Measurements from ENCODE around the gene SERBP1.
"Not testable (repeated sequence)": the region's sequence is repeated elsewhere in the genome, so short reads cannot be mapped to it uniquely, and the experiment has no call there.

Gene SERBP1

GRCh38 chr1:67451356-67451755 lies 21.2 kb upstream of the SERBP1 start:
- TF ChIP-seq, protein P1, sequence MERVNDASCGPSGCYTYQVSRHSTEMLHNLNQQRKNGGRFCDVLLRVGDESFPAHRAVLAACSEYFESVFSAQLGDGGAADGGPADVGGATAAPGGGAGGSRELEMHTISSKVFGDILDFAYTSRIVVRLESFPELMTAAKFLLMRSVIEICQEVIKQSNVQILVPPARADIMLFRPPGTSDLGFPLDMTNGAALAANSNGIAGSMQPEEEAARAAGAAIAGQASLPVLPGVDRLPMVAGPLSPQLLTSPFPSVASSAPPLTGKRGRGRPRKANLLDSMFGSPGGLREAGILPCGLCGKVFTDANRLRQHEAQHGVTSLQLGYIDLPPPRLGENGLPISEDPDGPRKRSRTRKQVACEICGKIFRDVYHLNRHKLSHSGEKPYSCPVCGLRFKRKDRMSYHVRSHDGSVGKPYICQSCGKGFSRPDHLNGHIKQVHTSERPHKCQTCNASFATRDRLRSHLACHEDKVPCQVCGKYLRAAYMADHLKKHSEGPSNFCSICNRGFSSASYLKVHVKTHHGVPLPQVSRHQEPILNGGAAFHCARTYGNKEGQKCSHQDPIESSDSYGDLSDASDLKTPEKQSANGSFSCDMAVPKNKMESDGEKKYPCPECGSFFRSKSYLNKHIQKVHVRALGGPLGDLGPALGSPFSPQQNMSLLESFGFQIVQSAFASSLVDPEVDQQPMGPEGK (CRISPR knock-in tag; IDR thresholded peaks at IDR 0.05; ENCODE audit: borderline replicate concordance): no peak
- no peak for TF ChIP-seq CSDC2 (CRISPR knock-in tag; IDR thresholded peaks at IDR 0.05)
- no peak for ATAC-seq

DNA sequence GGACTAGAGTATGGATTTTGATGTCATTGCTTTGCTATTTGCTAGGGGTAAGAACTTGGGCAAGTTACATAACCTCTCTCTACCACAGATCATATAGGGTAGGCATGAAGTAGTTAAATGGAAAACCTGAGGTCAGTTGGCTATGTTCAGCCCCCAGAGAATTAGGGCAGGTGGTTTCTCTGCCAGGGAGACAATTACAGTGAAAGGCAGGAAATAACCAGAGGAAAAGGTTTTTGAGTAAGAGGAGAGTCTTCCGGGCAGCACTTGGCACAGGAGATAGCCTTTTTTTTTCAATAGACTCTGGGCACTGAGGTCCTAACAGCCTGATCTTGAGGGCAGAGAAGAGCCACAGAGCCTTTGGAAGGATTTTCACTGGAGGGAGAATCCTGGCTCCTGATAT lies 16.7 kb upstream of the SERBP1 start:
- TF ChIP-seq OSR1 (CRISPR knock-in tag; IDR thresholded peaks at IDR 0.05): no peak
- no peak for TF ChIP-seq ZNF565 (CRISPR knock-in tag; conservative IDR thresholded peaks at IDR 0.05; ENCODE audit: low read depth)
- TF ChIP-seq, protein P2, sequence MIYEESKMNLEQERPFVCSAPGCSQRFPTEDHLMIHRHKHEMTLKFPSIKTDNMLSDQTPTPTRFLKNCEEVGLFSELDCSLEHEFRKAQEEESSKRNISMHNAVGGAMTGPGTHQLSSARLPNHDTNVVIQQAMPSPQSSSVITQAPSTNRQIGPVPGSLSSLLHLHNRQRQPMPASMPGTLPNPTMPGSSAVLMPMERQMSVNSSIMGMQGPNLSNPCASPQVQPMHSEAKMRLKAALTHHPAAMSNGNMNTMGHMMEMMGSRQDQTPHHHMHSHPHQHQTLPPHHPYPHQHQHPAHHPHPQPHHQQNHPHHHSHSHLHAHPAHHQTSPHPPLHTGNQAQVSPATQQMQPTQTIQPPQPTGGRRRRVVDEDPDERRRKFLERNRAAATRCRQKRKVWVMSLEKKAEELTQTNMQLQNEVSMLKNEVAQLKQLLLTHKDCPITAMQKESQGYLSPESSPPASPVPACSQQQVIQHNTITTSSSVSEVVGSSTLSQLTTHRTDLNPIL (CRISPR knock-in tag; IDR thresholded peaks at IDR 0.05; ENCODE audit: low read depth): no peak
- no peak for TF ChIP-seq PPARA (CRISPR knock-in tag; IDR thresholded peaks at IDR 0.05; ENCODE audit: borderline replicate concordance)
- TF ChIP-seq TCF4 (CRISPR knock-in tag; IDR thresholded peaks at IDR 0.05; ENCODE audit: borderline replicate concordance): no peak
- TF ChIP-seq ESRRG (CRISPR knock-in tag; IDR thresholded peaks at IDR 0.05): no peak
- TF ChIP-seq BACH2 (CRISPR knock-in tag; IDR thresholded peaks at IDR 0.05; ENCODE audit: borderline replicate concordance): no peak
- no peak for TF ChIP-seq CSRNP3 (CRISPR knock-in tag; IDR thresholded peaks at IDR 0.05)
- no peak for TF ChIP-seq ZNF70 (CRISPR knock-in tag; IDR thresholded peaks at IDR 0.05)
- TF ChIP-seq, protein P1 (CRISPR knock-in tag; IDR thresholded peaks at IDR 0.05; ENCODE audit: borderline replicate concordance): no peak
- TF ChIP-seq ZFP3 (CRISPR knock-in tag; IDR thresholded peaks at IDR 0.05): no peak
- TF ChIP-seq GLIS3 (CRISPR knock-in tag; IDR thresholded peaks at IDR 0.05): no peak

GRCh38 chr1:67446014-67446413 lies 15.8 kb upstream of the SERBP1 start:
- ATAC-seq: not testable (repeated sequence)

More for the DNA sequence above, 16.7 kb upstream of the SERBP1 start:
- no peak for ATAC-seq

GRCh38 chr1:67441739-67442281 lies 11.6 kb upstream of the SERBP1 start:
- peak; percentile 7; the same call in 2 of the 3 replicates for ATAC-seq
- TF ChIP-seq ISL1 (CRISPR knock-in tag; IDR thresholded peaks at IDR 0.05): no peak
- TF ChIP-seq ARNTL (CRISPR knock-in tag; IDR thresholded peaks at IDR 0.05; ENCODE audit: borderline replicate concordance, low read depth): no peak
- no peak for TF ChIP-seq ESRRG (CRISPR knock-in tag; IDR thresholded peaks at IDR 0.05)
- no peak for TF ChIP-seq ZNF70 (CRISPR knock-in tag; IDR thresholded peaks at IDR 0.05)
- TF ChIP-seq, protein P3, sequence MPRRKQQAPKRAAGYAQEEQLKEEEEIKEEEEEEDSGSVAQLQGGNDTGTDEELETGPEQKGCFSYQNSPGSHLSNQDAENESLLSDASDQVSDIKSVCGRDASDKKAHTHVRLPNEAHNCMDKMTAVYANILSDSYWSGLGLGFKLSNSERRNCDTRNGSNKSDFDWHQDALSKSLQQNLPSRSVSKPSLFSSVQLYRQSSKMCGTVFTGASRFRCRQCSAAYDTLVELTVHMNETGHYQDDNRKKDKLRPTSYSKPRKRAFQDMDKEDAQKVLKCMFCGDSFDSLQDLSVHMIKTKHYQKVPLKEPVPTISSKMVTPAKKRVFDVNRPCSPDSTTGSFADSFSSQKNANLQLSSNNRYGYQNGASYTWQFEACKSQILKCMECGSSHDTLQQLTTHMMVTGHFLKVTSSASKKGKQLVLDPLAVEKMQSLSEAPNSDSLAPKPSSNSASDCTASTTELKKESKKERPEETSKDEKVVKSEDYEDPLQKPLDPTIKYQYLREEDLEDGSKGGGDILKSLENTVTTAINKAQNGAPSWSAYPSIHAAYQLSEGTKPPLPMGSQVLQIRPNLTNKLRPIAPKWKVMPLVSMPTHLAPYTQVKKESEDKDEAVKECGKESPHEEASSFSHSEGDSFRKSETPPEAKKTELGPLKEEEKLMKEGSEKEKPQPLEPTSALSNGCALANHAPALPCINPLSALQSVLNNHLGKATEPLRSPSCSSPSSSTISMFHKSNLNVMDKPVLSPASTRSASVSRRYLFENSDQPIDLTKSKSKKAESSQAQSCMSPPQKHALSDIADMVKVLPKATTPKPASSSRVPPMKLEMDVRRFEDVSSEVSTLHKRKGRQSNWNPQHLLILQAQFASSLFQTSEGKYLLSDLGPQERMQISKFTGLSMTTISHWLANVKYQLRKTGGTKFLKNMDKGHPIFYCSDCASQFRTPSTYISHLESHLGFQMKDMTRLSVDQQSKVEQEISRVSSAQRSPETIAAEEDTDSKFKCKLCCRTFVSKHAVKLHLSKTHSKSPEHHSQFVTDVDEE (CRISPR knock-in tag; IDR thresholded peaks at IDR 0.05): no peak
- TF ChIP-seq, protein P1 (CRISPR knock-in tag; IDR thresholded peaks at IDR 0.05; ENCODE audit: borderline replicate concordance): no peak
- TF ChIP-seq BACH2 (CRISPR knock-in tag; IDR thresholded peaks at IDR 0.05; ENCODE audit: borderline replicate concordance): no peak
- no peak for TF ChIP-seq TCF4 (CRISPR knock-in tag; IDR thresholded peaks at IDR 0.05; ENCODE audit: borderline replicate concordance)
- TF ChIP-seq ZNF565 (CRISPR knock-in tag; conservative IDR thresholded peaks at IDR 0.05; ENCODE audit: low read depth): no peak
- no peak for TF ChIP-seq SNAI2 (CRISPR knock-in tag; IDR thresholded peaks at IDR 0.05)
- TF ChIP-seq RARB (CRISPR knock-in tag; IDR thresholded peaks at IDR 0.05): no peak
- TF ChIP-seq ZFP3 (CRISPR knock-in tag; IDR thresholded peaks at IDR 0.05): no peak
- TF ChIP-seq CSDC2 (CRISPR knock-in tag; IDR thresholded peaks at IDR 0.05): no peak
- TF ChIP-seq TOX (CRISPR knock-in tag; IDR thresholded peaks at IDR 0.05; ENCODE audit: borderline replicate concordance): no peak
